ENCODE measurements around the gene MTMR10. TPM values are rescaled to one million over a fixed set of nuclear protein-coding genes. Genes with fewer than 3 reads are reported as not detected.

The MTMR10 gene
- total RNA-seq, 4 donors from 2014 or later, result 24.9 to 46.7 (median 27.1) TPM

DNA sequence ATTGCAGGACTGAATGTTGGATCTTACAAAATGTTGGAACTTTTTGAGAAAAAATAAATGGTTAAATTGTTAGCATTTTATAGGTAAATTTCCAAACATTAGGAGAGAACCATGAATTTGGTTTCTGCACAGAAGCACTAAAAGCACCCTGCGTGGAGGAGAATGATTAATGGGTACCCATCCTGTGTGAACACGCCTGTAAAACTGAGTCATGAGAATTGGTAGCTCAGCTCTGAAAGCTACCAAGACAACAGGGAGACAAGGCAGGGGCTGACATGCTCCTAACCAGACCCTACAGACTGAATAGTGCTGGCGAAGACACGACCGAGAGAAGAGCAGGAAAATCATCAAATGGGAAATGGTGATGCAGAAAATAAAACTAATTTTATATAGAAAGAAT is 32.4 kb upstream of the MTMR10 start:
- H3K27ac ChIP-seq, result no peak overlapping the region

DNA sequence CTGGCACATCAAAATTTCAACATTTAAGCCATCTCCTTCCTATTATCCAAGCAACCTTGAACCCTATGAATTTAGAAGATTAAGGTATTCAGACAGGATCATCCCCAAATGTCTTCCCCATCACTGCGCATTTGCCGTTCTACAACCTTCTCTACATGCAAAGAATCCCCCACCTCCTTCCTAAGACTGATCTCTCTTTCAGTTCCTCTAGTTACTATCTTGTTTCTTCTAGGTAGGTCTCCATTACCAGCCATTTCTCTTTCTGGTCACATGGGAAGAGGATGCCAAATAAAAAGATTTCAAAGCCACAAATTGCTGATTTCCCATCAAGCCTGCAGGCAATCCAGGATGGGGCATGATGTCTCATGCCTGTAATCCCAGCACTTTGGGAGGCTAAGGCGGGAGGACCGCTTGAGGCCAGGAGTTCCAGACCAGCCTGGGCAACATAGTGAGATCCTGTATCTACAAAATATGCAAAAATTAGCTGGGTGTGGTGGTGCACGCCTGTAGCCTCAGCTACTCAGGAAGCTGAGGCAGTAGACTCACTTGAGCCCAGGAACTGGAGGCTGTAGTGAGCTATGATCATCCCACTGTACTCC is 29.7 kb upstream of the MTMR10 start:
- no peak for TF ChIP-seq EP300 (IDR thresholded peaks at IDR 0.05)
- TF ChIP-seq CTCF (IDR thresholded peaks at IDR 0.05), result no peak
- TF ChIP-seq POLR2A (IDR thresholded peaks at IDR 0.05), result no peak
- no peaks in the 10 kb centered on the region for H3K9me3 ChIP-seq
- no peaks in the 10 kb centered on the region for H3K27me3 ChIP-seq
- no peaks in the 10 kb centered on the region for H3K36me3 ChIP-seq
- 93% methylated on average over 5 of the region's 5 CpGs for WGBS
- no peak for DNase-seq (ENCODE audit: low spot score in 2 of 2)
- H3K4me3 ChIP-seq, result no peak overlapping the region
- H3K27ac ChIP-seq, result no peak overlapping the region
- peaks cover 16% of the 10 kb centered on the region for H3K4me1 ChIP-seq

More for the DNA sequence above, 32.4 kb upstream of the MTMR10 start:
- 56% methylated on average over 5 of the region's 5 CpGs for WGBS
- Histone ChIP-seq H3K36me3 (no peaks in the 10 kb centered on the region), H3K9me3 (no peaks in the 10 kb centered on the region), H3K27me3 (no peaks in the 10 kb centered on the region), H3K4me3 (no peak overlapping the region), H3K4me1 (peaks cover 16% of the 10 kb centered on the region)
- TF ChIP-seq POLR2A (IDR thresholded peaks at IDR 0.05), result no peak
- TF ChIP-seq EP300 (IDR thresholded peaks at IDR 0.05), result no peak
- no peak for TF ChIP-seq POLR2AphosphoS5 (IDR thresholded peaks at IDR 0.05)
- TF ChIP-seq CTCF (IDR thresholded peaks at IDR 0.05), result no peak
- DNase-seq (ENCODE audit: low spot score in 2 of 2), result no peak

DNA sequence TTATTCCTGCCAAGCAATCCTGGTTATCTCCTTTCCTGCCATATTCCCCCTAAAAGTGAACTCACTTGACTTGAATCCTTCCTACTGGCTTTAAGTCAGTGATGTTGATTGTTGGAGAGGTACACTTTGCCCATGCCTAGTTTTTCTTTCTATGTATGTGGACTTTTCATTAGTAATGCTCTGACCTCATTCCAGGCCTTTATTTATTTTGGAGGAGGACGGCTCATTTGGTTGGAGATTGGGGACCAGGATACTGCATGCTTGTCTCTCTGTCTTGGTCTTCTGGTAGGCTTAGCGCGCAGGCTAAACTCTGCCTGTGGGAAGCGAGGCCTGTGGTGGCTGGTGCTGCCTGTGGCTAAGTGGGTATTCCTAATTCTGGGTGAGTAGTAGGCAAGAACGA is 29.1 kb upstream of the MTMR10 start:
- Histone ChIP-seq H3K4me3 (no peak overlapping the region), H3K36me3 (no peaks in the 10 kb centered on the region), H3K27me3 (no peaks in the 10 kb centered on the region), H3K27ac (no peak overlapping the region), H3K4me1 (peaks cover 16% of the 10 kb centered on the region), H3K9me3 (no peaks in the 10 kb centered on the region)
- no peak for DNase-seq (ENCODE audit: low spot score in 2 of 2)
- 91% methylated on average over 5 of the region's 5 CpGs for WGBS
- TF ChIP-seq POLR2A (IDR thresholded peaks at IDR 0.05) (no peak), CTCF (IDR thresholded peaks at IDR 0.05) (no peak), EP300 (IDR thresholded peaks at IDR 0.05) (no peak), POLR2AphosphoS5 (IDR thresholded peaks at IDR 0.05) (no peak)

DNA sequence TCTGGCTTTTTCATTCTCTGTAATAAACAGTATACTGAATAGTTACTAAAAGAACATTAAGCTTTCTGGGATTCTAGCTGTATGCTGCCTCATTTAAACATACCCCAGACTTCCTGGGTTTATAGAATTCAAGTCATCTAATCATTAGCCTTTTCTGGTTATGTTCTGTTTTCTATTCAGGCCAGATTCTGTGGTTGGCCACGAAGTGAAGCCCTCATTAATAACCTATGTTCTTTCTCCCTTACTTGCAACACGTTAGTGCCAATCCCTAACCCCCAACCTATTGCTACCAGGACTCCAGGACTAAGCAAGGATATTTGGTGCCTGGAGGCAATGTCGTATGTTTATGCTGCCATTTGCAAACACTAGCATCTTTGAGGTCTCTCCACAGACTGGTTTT is 28.6 kb upstream of the MTMR10 start:
- 87% methylated on average over 3 of the region's 3 CpGs for WGBS
- TF ChIP-seq CTCF (IDR thresholded peaks at IDR 0.05) (no peak), POLR2A (IDR thresholded peaks at IDR 0.05) (no peak), EP300 (IDR thresholded peaks at IDR 0.05) (no peak), POLR2AphosphoS5 (IDR thresholded peaks at IDR 0.05) (no peak)
- DNase-seq (ENCODE audit: low spot score in 2 of 2), result no peak

DNA sequence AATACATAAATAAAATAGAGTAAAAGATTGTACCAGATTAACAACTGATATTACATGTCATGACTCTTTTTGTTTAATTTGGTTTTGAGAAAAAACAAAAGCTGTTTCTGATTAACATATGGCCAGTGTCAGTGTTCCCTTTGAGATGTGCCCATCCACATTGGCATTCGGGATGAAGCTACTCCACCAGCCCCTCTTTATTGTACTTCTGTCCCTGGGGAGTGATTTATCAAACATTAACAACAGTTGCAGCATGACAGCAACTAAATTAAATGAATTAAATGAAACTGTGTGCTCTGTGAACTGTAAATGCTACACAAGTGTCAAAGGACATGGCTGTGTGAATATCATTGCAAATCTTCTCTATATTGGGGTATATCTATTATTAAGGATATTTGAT is 25.9 kb upstream of the MTMR10 start:
- Histone ChIP-seq H3K27me3 (no peaks in the 10 kb centered on the region), H3K4me3 (no peak overlapping the region), H3K4me1 (no peaks in the 10 kb centered on the region), H3K36me3 (no peaks in the 10 kb centered on the region), H3K9me3 (no peaks in the 10 kb centered on the region), H3K27ac (no peak overlapping the region)
- 48% methylated on average over 1 of the region's 1 CpG for WGBS
- no peak for DNase-seq (ENCODE audit: low spot score in 2 of 2)
- TF ChIP-seq EP300 (IDR thresholded peaks at IDR 0.05), result no peak
- no peak for TF ChIP-seq POLR2A (IDR thresholded peaks at IDR 0.05)
- no peak for TF ChIP-seq POLR2AphosphoS5 (IDR thresholded peaks at IDR 0.05)
- no peak for TF ChIP-seq CTCF (IDR thresholded peaks at IDR 0.05)

More for the DNA sequence above, 28.6 kb upstream of the MTMR10 start:
- no peaks in the 10 kb centered on the region for H3K9me3 ChIP-seq
- H3K4me3 ChIP-seq, result no peak overlapping the region
- no peaks in the 10 kb centered on the region for H3K27me3 ChIP-seq
- peaks cover 16% of the 10 kb centered on the region for H3K4me1 ChIP-seq
- no peaks in the 10 kb centered on the region for H3K36me3 ChIP-seq
- no peak overlapping the region for H3K27ac ChIP-seq

All from suprapubic skin (tissue), 4 donors.